ENCODE measurements around the gene UMOD.

Gene UMOD

DNA sequence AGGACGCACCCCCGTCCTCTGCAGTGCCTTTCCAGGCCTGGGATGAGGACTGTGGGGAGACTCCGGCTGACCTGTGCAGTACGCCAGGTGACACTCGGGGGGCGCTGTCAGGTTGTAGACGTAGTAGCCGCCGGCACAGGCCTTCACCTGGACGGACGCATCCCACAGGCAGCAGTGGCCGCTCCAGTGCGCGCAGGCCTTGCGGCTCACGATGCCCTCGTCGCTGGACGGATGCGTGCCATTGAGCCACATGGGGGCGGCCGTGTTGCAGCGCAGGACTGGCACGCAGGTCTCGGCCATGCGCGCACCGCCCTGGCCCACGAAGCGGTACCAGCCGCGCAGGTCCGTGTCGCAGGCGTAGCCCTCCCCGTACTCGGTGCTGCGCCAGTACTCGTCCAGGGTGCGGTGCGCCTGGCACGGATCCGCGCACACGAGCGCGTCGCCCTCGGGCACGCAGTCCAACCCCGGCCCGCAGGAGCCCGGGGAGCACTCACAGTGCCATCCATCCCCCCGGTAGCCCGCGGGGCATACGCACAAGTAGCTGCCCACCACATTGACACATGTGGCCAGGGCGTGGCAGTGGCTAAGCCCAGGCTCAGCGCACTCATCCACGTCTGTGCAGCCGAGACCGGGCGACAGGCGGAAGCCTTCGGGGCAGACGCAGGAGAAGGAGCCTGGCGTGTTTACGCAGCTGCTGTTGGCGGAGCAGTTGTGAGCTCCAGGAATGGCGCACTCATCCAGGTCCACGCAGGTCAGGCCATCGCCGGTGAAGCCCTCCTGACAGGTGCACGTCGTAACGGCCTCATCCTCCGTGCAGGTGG, 3.9 kb downstream of the UMOD start:
- no peak for TF ChIP-seq ZC3H10 (CRISPR knock-in tag; IDR thresholded peaks at IDR 0.05)
- TF ChIP-seq ZFP30 (CRISPR knock-in tag; IDR thresholded peaks at IDR 0.05) = no peak
- no peak for TF ChIP-seq TOX (CRISPR knock-in tag; IDR thresholded peaks at IDR 0.05; ENCODE audit: borderline replicate concordance)
- TF ChIP-seq ZNF8 (CRISPR knock-in tag; IDR thresholded peaks at IDR 0.05) = no peak
- no peak for TF ChIP-seq ZNF565 (CRISPR knock-in tag; conservative IDR thresholded peaks at IDR 0.05; ENCODE audit: low read depth)
- TF ChIP-seq TCF4 (CRISPR knock-in tag; IDR thresholded peaks at IDR 0.05; ENCODE audit: borderline replicate concordance) = no peak
- TF ChIP-seq ZNF70 (CRISPR knock-in tag; IDR thresholded peaks at IDR 0.05) = no peak
- no peak for TF ChIP-seq PATZ1 (CRISPR knock-in tag; IDR thresholded peaks at IDR 0.05; ENCODE audit: borderline replicate concordance)
- TF ChIP-seq, protein P1, sequence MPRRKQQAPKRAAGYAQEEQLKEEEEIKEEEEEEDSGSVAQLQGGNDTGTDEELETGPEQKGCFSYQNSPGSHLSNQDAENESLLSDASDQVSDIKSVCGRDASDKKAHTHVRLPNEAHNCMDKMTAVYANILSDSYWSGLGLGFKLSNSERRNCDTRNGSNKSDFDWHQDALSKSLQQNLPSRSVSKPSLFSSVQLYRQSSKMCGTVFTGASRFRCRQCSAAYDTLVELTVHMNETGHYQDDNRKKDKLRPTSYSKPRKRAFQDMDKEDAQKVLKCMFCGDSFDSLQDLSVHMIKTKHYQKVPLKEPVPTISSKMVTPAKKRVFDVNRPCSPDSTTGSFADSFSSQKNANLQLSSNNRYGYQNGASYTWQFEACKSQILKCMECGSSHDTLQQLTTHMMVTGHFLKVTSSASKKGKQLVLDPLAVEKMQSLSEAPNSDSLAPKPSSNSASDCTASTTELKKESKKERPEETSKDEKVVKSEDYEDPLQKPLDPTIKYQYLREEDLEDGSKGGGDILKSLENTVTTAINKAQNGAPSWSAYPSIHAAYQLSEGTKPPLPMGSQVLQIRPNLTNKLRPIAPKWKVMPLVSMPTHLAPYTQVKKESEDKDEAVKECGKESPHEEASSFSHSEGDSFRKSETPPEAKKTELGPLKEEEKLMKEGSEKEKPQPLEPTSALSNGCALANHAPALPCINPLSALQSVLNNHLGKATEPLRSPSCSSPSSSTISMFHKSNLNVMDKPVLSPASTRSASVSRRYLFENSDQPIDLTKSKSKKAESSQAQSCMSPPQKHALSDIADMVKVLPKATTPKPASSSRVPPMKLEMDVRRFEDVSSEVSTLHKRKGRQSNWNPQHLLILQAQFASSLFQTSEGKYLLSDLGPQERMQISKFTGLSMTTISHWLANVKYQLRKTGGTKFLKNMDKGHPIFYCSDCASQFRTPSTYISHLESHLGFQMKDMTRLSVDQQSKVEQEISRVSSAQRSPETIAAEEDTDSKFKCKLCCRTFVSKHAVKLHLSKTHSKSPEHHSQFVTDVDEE (CRISPR knock-in tag; IDR thresholded peaks at IDR 0.05) = no peak
- no peak for TF ChIP-seq CSDC2 (CRISPR knock-in tag; IDR thresholded peaks at IDR 0.05)
- TF ChIP-seq ESRRG (CRISPR knock-in tag; IDR thresholded peaks at IDR 0.05) = no peak
- TF ChIP-seq, protein P2, sequence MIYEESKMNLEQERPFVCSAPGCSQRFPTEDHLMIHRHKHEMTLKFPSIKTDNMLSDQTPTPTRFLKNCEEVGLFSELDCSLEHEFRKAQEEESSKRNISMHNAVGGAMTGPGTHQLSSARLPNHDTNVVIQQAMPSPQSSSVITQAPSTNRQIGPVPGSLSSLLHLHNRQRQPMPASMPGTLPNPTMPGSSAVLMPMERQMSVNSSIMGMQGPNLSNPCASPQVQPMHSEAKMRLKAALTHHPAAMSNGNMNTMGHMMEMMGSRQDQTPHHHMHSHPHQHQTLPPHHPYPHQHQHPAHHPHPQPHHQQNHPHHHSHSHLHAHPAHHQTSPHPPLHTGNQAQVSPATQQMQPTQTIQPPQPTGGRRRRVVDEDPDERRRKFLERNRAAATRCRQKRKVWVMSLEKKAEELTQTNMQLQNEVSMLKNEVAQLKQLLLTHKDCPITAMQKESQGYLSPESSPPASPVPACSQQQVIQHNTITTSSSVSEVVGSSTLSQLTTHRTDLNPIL (CRISPR knock-in tag; IDR thresholded peaks at IDR 0.05; ENCODE audit: low read depth) = no peak
- no peak; the same call in 2 of the 3 replicates for ATAC-seq

DNA sequence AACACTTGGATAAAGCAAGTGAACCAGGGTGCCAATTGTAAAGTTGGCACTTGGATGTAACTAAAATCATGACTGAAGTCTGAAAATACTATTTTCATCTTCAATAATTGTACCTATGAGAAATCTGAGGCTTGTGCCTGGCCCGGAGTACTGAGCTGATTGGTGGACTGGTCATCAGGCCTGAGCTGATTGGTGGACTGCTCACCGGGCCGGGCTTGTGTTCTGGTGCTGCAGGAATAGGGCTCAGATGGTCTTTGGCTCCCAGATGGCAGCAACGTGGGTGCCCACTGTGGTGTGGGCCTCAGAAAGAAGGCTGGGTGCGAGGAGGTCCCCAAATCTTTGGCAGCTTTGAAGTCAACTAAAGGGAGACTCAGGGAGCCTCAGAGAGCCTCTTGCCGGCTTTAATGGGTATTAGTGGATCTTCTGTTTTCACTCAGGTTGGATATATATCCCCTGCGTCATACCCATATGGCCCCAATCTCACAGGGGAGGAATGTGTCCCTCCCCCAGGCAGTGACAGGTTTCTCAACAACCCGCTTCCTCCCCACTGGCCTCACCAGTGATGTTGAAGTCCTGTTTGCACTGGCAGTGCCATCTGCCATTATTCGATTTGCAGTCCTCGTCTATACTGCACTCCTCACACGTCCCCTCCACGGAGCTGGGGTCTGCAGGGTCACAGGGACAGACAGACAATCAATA, 4.7 kb downstream of the UMOD start:
- no peak for ATAC-seq
- no peak for TF ChIP-seq CSDC2 (CRISPR knock-in tag; IDR thresholded peaks at IDR 0.05)
- TF ChIP-seq, protein P1 (CRISPR knock-in tag; IDR thresholded peaks at IDR 0.05) = no peak

DNA sequence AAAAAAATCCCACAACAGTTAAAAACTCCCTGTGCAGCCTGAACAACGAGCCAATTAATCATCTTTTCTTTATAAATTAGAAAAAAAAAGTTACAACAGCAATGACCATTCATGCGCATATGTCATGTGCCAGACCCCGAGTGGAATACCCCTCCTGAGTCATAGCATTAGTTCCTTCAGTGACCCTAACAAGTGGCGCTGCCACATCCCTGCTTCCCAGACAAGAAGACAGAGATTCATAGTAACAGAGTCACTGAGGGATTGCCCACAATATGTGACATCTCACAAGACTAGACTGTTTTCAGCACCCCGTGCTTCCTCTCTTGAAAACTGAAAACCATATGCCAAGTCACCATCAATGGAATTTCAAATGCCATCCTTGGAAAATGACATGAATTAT, 7.9 kb downstream of the UMOD start:
- TF ChIP-seq, protein P1 (CRISPR knock-in tag; IDR thresholded peaks at IDR 0.05) = no peak
- no peak for TF ChIP-seq PPARA (CRISPR knock-in tag; IDR thresholded peaks at IDR 0.05; ENCODE audit: borderline replicate concordance)
- TF ChIP-seq CSDC2 (CRISPR knock-in tag; IDR thresholded peaks at IDR 0.05) = no peak
- TF ChIP-seq ZFP30 (CRISPR knock-in tag; IDR thresholded peaks at IDR 0.05) = no peak
- no peak for TF ChIP-seq ZC3H10 (CRISPR knock-in tag; IDR thresholded peaks at IDR 0.05)
- TF ChIP-seq ZNF565 (CRISPR knock-in tag; conservative IDR thresholded peaks at IDR 0.05; ENCODE audit: low read depth) = no peak
- TF ChIP-seq ISL1 (CRISPR knock-in tag; IDR thresholded peaks at IDR 0.05) = no peak
- TF ChIP-seq ZFP3 (CRISPR knock-in tag; IDR thresholded peaks at IDR 0.05) = no peak
- no peak for TF ChIP-seq TOX (CRISPR knock-in tag; IDR thresholded peaks at IDR 0.05; ENCODE audit: borderline replicate concordance)
- TF ChIP-seq GLIS3 (CRISPR knock-in tag; IDR thresholded peaks at IDR 0.05) = no peak
- no peak for TF ChIP-seq OSR1 (CRISPR knock-in tag; IDR thresholded peaks at IDR 0.05)
- TF ChIP-seq RARB (CRISPR knock-in tag; IDR thresholded peaks at IDR 0.05) = no peak
- TF ChIP-seq ARNTL (CRISPR knock-in tag; IDR thresholded peaks at IDR 0.05; ENCODE audit: borderline replicate concordance, low read depth) = no peak
- no peak for TF ChIP-seq SNAI2 (CRISPR knock-in tag; IDR thresholded peaks at IDR 0.05)
- TF ChIP-seq, protein P2 (CRISPR knock-in tag; IDR thresholded peaks at IDR 0.05; ENCODE audit: low read depth) = no peak
- no peak for ATAC-seq
